Measurements from ENCODE around the gene MN1. TPM values are rescaled to one million over a fixed set of nuclear protein-coding genes. Genes with fewer than 3 reads are reported as not detected.

The MN1 gene
- total and polyA plus RNA-seq, 2 donors (not counting 1 experiment from before 2014, with no cell fraction given) = 2.8 to 7.4 TPM

DNA sequence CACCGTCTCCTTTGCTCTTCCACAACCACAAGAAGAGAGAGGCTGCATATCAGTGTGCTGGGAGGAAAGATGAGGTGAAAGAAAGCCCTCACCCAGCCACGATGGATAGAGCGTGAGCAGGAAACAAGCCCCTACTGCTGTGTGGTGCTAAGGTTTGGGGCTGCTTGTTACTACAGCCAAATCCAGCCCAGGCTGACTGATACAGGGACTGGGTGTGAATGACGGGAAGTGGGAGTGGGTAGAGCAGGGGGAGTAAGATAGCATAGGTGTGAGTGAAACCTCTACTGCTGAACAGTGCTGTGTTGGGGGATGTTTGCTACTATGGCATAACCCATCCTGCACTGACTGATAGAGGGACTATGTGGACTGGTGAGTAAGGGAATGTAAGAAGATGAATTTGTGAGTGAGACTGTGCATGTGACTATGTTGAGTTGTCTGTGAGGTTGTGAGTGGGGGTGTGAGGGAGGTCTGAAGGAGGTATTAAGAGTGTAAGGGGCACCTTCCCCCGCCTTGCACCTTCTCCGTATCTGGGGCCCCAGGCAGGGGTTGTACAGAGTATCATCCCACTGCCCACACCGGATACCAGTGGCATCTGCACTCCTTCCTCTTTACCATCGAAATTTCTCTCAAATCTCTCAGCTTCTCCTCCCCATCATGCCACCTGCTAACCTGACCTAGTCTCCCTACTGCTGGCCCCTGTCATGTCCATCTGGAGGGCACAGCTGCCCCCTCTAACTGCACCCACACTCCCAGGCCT is 91.5 kb downstream of the MN1 start:
- Histone ChIP-seq H3K36me3 (ENCODE audit: control insufficient read depth, insufficient read depth, low read length) (no peaks in the 10 kb centered on the region), H3K4me3 (replicated peaks in 1 of 4; ENCODE audit: control extremely low read depth in 1 of 4, insufficient read depth in 1 of 4, low read depth in 3 of 4, low read length in 4 of 4) (no peak overlapping the region), H3K79me2 (ENCODE audit: control insufficient read depth, insufficient read depth, low read length) (no peaks in the 10 kb centered on the region), H3K27ac (ENCODE audit: insufficient read depth, low read length) (no peak overlapping the region), H2AFZ (ENCODE audit: low read length) (no peak overlapping the region), H3K9me3 (ENCODE audit: control insufficient read depth, insufficient read depth, low read depth, low read length) (no peaks in the 10 kb centered on the region), H3K9ac (ENCODE audit: insufficient read depth, low read length) (no peak overlapping the region), H3K27me3 (ENCODE audit: control insufficient read depth, insufficient read depth, low read length) (peaks cover 7% of the 10 kb centered on the region), H3K4me2 (ENCODE audit: extremely low read depth, insufficient read depth, low read length) (no peak overlapping the region), H3K4me1 (ENCODE audit: control insufficient read depth, extremely low read depth, insufficient read depth, low read length) (no peaks in the 10 kb centered on the region), H4K20me1 (ENCODE audit: control insufficient read depth, extremely low read depth, insufficient read depth, low read length) (no peaks in the 10 kb centered on the region)
- no peak for DNase-seq (ENCODE audit: low read depth in 2 of 2)
- TF ChIP-seq, protein P1, sequence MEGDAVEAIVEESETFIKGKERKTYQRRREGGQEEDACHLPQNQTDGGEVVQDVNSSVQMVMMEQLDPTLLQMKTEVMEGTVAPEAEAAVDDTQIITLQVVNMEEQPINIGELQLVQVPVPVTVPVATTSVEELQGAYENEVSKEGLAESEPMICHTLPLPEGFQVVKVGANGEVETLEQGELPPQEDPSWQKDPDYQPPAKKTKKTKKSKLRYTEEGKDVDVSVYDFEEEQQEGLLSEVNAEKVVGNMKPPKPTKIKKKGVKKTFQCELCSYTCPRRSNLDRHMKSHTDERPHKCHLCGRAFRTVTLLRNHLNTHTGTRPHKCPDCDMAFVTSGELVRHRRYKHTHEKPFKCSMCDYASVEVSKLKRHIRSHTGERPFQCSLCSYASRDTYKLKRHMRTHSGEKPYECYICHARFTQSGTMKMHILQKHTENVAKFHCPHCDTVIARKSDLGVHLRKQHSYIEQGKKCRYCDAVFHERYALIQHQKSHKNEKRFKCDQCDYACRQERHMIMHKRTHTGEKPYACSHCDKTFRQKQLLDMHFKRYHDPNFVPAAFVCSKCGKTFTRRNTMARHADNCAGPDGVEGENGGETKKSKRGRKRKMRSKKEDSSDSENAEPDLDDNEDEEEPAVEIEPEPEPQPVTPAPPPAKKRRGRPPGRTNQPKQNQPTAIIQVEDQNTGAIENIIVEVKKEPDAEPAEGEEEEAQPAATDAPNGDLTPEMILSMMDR (conservative IDR thresholded peaks at IDR 0.05 in 1 of 2, IDR thresholded peaks at IDR 0.05 in 1 of 2; ENCODE audit: low read depth in 1 of 2, low read length in 2 of 2) = no peak
- TF ChIP-seq EZH2 (IDR thresholded peaks at IDR 0.05; ENCODE audit: low read length, missing control alignments) = no peak

DNA sequence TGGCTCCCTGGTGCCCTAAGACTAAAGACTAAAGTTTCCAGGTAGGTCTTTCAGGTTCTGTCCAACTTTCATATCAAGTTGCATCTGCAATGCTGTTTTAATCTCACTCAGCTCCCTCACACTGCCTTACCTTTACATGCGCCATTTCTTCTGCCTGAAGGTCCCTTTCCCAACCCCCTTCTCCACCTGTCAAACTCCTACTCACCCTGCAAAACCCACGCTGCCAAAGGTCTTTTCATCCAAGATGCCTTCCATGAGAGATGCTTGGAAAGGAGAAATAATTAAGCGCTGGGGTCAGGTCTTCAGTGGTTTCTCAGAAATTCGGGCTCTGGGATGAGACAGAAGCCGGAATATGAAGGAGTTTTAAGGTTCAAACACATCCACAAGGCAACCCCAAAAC is 95.1 kb downstream of the MN1 start:
- Histone ChIP-seq H3K27ac (ENCODE audit: insufficient read depth, low read length) (no peak overlapping the region), H3K9ac (ENCODE audit: insufficient read depth, low read length) (no peak overlapping the region), H2AFZ (ENCODE audit: low read length) (no peak overlapping the region), H3K4me1 (ENCODE audit: control insufficient read depth, extremely low read depth, insufficient read depth, low read length) (no peaks in the 10 kb centered on the region), H3K4me2 (ENCODE audit: extremely low read depth, insufficient read depth, low read length) (no peak overlapping the region), H3K4me3 (replicated peaks in 1 of 4; ENCODE audit: control extremely low read depth in 1 of 4, insufficient read depth in 1 of 4, low read depth in 3 of 4, low read length in 4 of 4) (no peak overlapping the region), H4K20me1 (ENCODE audit: control insufficient read depth, extremely low read depth, insufficient read depth, low read length) (no peaks in the 10 kb centered on the region), H3K79me2 (ENCODE audit: control insufficient read depth, insufficient read depth, low read length) (no peaks in the 10 kb centered on the region), H3K36me3 (ENCODE audit: control insufficient read depth, insufficient read depth, low read length) (no peaks in the 10 kb centered on the region), H3K9me3 (ENCODE audit: control insufficient read depth, insufficient read depth, low read depth, low read length) (no peaks in the 10 kb centered on the region), H3K27me3 (ENCODE audit: control insufficient read depth, insufficient read depth, low read length) (peaks cover 7% of the 10 kb centered on the region)
- TF ChIP-seq EZH2 (IDR thresholded peaks at IDR 0.05; ENCODE audit: low read length, missing control alignments) = no peak
- TF ChIP-seq, protein P1 (conservative IDR thresholded peaks at IDR 0.05 in 1 of 2, IDR thresholded peaks at IDR 0.05 in 1 of 2; ENCODE audit: low read depth in 1 of 2, low read length in 2 of 2) = no peak
- DNase-seq (ENCODE audit: low read depth in 2 of 2) = no peak

DNA sequence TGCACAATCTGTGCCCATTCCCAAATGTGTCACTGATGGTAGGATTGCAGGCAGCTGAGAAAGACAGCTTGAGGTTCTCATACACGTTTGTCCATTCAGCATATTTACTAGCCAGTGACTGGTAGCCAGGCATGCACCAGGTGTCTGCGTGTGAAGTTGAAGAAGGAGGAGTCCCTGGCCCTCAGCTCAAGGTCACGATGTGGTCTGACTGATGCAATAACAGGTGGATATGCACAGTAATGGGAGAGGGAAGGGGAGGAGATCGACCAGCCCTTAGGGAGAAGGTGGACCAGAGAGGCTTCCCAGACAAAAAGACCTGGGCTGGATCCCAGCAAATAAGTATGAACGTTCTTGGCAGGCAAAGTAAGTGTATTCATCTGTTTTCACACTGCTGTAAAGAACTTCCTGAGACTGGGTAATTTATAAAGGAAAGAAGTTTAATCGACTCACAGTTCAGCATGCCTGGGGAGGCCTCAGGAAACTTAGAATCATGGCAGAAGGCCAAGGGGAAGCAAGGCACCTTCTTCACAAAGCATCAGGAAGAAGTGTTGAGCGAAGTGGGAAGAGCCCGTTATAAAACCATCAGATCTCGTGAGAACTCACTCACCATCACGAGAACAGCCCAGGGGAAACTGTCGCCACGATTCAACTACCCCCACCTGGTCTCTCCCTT is 96.0 kb downstream of the MN1 start:
- Histone ChIP-seq H3K4me1 (ENCODE audit: control insufficient read depth, extremely low read depth, insufficient read depth, low read length) (no peaks in the 10 kb centered on the region), H3K27ac (ENCODE audit: insufficient read depth, low read length) (no peak overlapping the region), H3K36me3 (ENCODE audit: control insufficient read depth, insufficient read depth, low read length) (no peaks in the 10 kb centered on the region), H3K4me3 (replicated peaks in 1 of 4; ENCODE audit: control extremely low read depth in 1 of 4, insufficient read depth in 1 of 4, low read depth in 3 of 4, low read length in 4 of 4) (no peak overlapping the region), H3K9ac (ENCODE audit: insufficient read depth, low read length) (no peak overlapping the region), H3K9me3 (ENCODE audit: control insufficient read depth, insufficient read depth, low read depth, low read length) (no peaks in the 10 kb centered on the region), H3K4me2 (ENCODE audit: extremely low read depth, insufficient read depth, low read length) (no peak overlapping the region), H4K20me1 (ENCODE audit: control insufficient read depth, extremely low read depth, insufficient read depth, low read length) (no peaks in the 10 kb centered on the region), H2AFZ (ENCODE audit: low read length) (no peak overlapping the region), H3K79me2 (ENCODE audit: control insufficient read depth, insufficient read depth, low read length) (no peaks in the 10 kb centered on the region), H3K27me3 (ENCODE audit: control insufficient read depth, insufficient read depth, low read length) (peaks cover 7% of the 10 kb centered on the region)
- no peak for DNase-seq (ENCODE audit: low read depth in 2 of 2)
- TF ChIP-seq EZH2 (IDR thresholded peaks at IDR 0.05; ENCODE audit: low read length, missing control alignments) = no peak
- TF ChIP-seq, protein P1 (conservative IDR thresholded peaks at IDR 0.05 in 1 of 2, IDR thresholded peaks at IDR 0.05 in 1 of 2; ENCODE audit: low read depth in 1 of 2, low read length in 2 of 2) = no peak
